ENCODE measurements around the gene DTNB. TPM values are rescaled to one million over a fixed set of nuclear protein-coding genes. Genes with fewer than 3 reads are reported as not detected.
"Not testable (repeated sequence)": the region's sequence is repeated elsewhere in the genome, so short reads cannot be mapped to it uniquely, and the experiment has no call there.

DTNB gene
- total and polyA plus RNA-seq, 10 of the 15 experiments (the other 5 are each of a cell fraction or from before 2014, with no cell fraction given) = 4.5 to 30.6 (median 11.9) TPM

DNA sequence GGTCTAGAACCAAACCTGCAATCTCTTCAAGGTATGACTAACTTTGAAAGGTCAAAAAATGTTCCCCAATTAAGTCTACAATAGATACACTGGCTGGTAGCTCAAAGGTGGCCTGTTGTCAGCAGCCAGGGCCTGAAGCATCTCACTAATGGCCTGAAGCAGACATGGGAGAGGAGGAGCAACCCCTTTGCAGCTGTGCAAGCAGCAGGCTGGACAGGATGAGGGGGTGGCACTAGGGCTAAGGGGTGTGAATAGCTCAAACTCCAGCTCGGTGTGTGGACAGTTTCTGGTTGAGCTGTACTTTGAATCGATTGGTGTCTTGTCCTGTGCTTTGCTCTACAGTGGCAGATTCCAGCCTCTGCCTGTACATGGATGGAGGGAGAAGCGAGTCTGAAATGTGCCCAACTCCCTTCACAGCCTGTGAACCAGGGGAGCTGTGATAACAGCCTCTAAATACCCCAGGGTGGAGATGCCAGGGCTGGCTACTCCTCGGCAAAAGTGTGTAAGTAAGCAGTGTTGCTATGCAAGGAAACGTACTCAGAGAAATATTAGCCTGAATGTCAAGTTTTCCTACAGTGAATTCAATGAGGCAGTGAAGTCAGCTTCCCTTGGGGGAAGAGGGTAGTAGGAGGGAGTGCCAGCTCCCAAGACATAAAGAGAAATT is 34.7 kb upstream of the DTNB start (continued):
- TF ChIP-seq NR2F1 (conservative IDR thresholded peaks at IDR 0.05) (no peak), CREM (IDR thresholded peaks at IDR 0.05; ENCODE audit: low read depth) (no peak), GATAD2B (conservative IDR thresholded peaks at IDR 0.05; ENCODE audit: low read depth) (no peak), HSF1 (IDR thresholded peaks at IDR 0.05; ENCODE audit: low read depth, low read length) (no peak), POU2F2 (IDR thresholded peaks at IDR 0.05; ENCODE audit: borderline replicate concordance, low read depth, low read length) (no peak)

- POLR2A ChIA-PET; H3K27me3 ChIP-seq (replicated peaks in 1 of 2; ENCODE audit: control insufficient read depth in 2 of 2, insufficient read depth in 2 of 2, low read length in 1 of 2); H3K9ac ChIP-seq (ENCODE audit: control insufficient read depth, insufficient read depth, low read length); CTCF ChIA-PET; H3K4me3 ChIP-seq; BruUV-seq (replicated peaks); H3K36me3 ChIP-seq (ENCODE audit: control insufficient read depth in 2 of 2, insufficient read depth in 2 of 2, low read length in 1 of 2); DNase-seq (ENCODE audit: low read depth, low spot score); H3K4me2 ChIP-seq (ENCODE audit: control insufficient read depth, insufficient read depth); H3K27ac ChIP-seq (ENCODE audit: control insufficient read depth, insufficient read depth); ATAC-seq; SMC1A ChIA-PET (ENCODE audit: uncharacterized antibody, unreplicated experiment); H4K20me1 ChIP-seq (ENCODE audit: control insufficient read depth, insufficient read depth); intact Hi-C loops (cut with micrococcal nuclease; ENCODE audit: unreplicated experiment); H3K79me2 ChIP-seq (ENCODE audit: control insufficient read depth, insufficient read depth, low read length); H2AFZ ChIP-seq (ENCODE audit: control insufficient read depth, low read depth, low read length); RAD21 ChIA-PET (ENCODE audit: unreplicated experiment); in situ Hi-C loops (cut with MboI); H3K4me1 ChIP-seq (ENCODE audit: control insufficient read depth, insufficient read depth, low read length); H3K9me3 ChIP-seq (replicated peaks; ENCODE audit: control insufficient read depth, insufficient read depth, low read length); FAIRE-seq: not testable (repeated sequence)
- 80% methylated on average over 31 of the region's 33 CpGs for whole genome bisulfite sequencing (ENCODE audit: insufficient coverage, insufficient replicate concordance, low lambda C conversion rate, missing lambda C conversion rate)
Measured at GRCh38 chr2:25705575-25705974, 32.2 kb upstream of the DTNB start.

Data from GM12878 (cell line).